ENCODE measurements around the gene C2orf66.

GRCh38 chr2:196840171-196840570 lies 31.0 kb upstream of the C2orf66 start:
- TF ChIP-seq CTCF (conservative IDR thresholded peaks at IDR 0.05): no peak
- TF ChIP-seq EZH2 (IDR thresholded peaks at IDR 0.05; ENCODE audit: low read depth): no peak

Measured in PC-9 (cell line).